Sigmoid colon (tissue), 7 donors: ENCODE measurements around the gene NUMA1. TPM values are rescaled to one million over a fixed set of nuclear protein-coding genes. Genes with fewer than 3 reads are reported as not detected.
A peak's percentile ranks its signal among the peaks of the same experiment; 100 is the strongest.

Source experiments
- DNase-seq: peaks from one replicate; pipeline ENCODE4 v3.0.0-alpha.2; 2019
- H3K27ac ChIP-seq, 4 donors: fragments of 200-600 bp; sonication (generic); one replicate each; pipeline ENCODE4 v1.5.1; 2016 to 2019; ENCODE audit warnings: mild to moderate bottlenecking in 1 of 4
- H3K27me3 ChIP-seq, 3 donors: fragments of 200-600 bp; sonication (generic); one replicate each; pipeline ENCODE4 v1.5.1; 2019; ENCODE audit warnings: mild to moderate bottlenecking in 1 of 3
- H3K36me3 ChIP-seq, 4 donors: fragments of 200-600 bp; sonication (generic); one replicate each; pipeline ENCODE4 v1.5.1; 2016 to 2019
- H3K4me1 ChIP-seq, 4 donors: fragments of 200-600 bp; sonication (generic); one replicate each; pipeline ENCODE4 v1.5.1; 2017 to 2019
- H3K4me3 ChIP-seq, 4 donors: fragments of 200-600 bp; sonication (generic); one replicate each; pipeline ENCODE4 v1.5.1; 2017 to 2019; ENCODE audit warnings: mild to moderate bottlenecking in 2 of 4, moderate library complexity in 1 of 4
- H3K9me3 ChIP-seq, 4 donors: fragments of 200-600 bp in 3 of 4; sonication (generic) in 3 of 4; one replicate each; pipeline versions ENCODE4 v1.5.1 to v1.6.1; 2013 to 2019
- CTCF ChIP-seq, 4 experiments: fragments of 450-650 bp in 3 of 4; fragments of 200-600 bp in 1 of 4; IDR thresholded peaks; one replicate each; pipeline ENCODE4 v1.5.1; 2016 to 2019; ENCODE audit warnings: antibody characterized with exemption in 4 of 4, mild to moderate bottlenecking in 3 of 4, moderate library complexity in 2 of 4
- EP300 ChIP-seq, 4 donors: sonication (generic); formaldehyde crosslinking; IDR thresholded peaks; one replicate each; pipeline ENCODE4 v1.6.1; 2017; ENCODE audit warnings: antibody characterized with exemption in 4 of 4
- POLR2A ChIP-seq, 2 donors: fragments of 450-650 bp; IDR thresholded peaks; one replicate each; pipeline ENCODE4 v1.6.1; 2016; ENCODE audit warnings: antibody characterized with exemption in 2 of 2, mild to moderate bottlenecking in 2 of 2, moderate library complexity in 2 of 2
- POLR2AphosphoS5 ChIP-seq, 4 donors: sonication (generic); formaldehyde crosslinking; IDR thresholded peaks; one replicate each; pipeline ENCODE4 v1.6.1; 2017; ENCODE audit warnings: antibody characterized with exemption in 4 of 4
- WGBS, 2 donors: extraction: QIAGEN DNeasy Blood & Tissue Kit; methylation state at CpG; one replicate each; pipeline ENCODE4 v1.1.7; 2013; 5-methylcytosine and 5-hydroxymethylcytosine counted together
- intact Hi-C: fragments of 100-400 bp; cut with DNase I; formaldehyde crosslinking; loops from one replicate; pipeline ENCODE4 v1.15.1; 2023
- polyA plus RNA-seq, 3 donors: library from polyadenylated mRNA; stranded (reverse); fragments of 200-250 nt; gene quantifications; one replicate each; pipeline ENCODE4 v1.2.3, GENCODE V29; 2013
- total RNA-seq, 4 donors: library from RNA; depleted of rRNA; stranded (reverse); fragments of >200 nt; gene quantifications; one replicate each; pipeline ENCODE4 v1.1.0, GENCODE V29; 2016
- donor health status: healthy with polysubstance abuse.
- donor health status: Bipolar disorder and iron deficiency.
- donor health status: healthy.

Gene NUMA1
- total and polyA plus RNA-seq, 7 donors, result 99.1 to 343 (median 249) TPM

DNA sequence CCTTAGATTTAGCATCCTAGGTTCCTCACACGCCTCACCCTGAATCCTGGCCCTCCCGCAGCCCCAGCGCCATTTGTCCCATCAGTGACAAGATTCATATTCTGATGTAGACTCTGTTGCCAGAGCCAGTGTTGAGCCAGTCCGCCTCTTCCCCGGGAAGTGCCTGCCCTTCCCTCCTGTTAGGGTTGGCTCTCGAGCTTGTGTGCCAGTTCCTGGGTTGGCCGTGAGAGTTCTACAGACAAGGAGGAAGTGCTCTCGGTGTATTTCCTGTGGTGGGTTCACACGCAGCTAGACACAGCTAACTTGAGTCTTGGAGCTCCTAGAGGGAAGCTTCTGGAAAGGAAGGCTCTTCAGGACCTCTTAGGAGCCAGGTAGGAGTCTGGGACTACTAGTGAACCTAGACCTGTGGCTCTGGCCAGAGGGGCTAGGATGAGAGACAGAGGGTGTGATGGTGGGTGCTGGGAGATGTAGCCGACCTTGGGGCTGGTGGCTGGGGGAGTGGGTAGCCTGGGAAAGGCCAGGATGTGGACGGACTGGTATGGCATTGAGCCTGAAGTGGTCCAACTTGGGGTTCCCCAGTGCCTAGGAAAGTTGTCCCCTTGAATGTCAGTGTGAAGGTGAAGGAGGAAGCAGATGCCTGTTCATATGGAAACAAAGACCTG, 81.6 kb downstream of the NUMA1 start, which contains the start of gene IL18BP:
TSS of gene IL18BP (plus strand) at position 261 of the 662 bp plus-strand sequence. CDS start 1,076 bp downstream, outside the sequence.
- H3K4me1 ChIP-seq, result peaks cover 0 to 40% (median 30%) of the 10 kb centered on the region in 4 donors
- peaks cover 12 to 21% (median 18%) of the 10 kb centered on the region in 4 donors for H3K36me3 ChIP-seq

DNA sequence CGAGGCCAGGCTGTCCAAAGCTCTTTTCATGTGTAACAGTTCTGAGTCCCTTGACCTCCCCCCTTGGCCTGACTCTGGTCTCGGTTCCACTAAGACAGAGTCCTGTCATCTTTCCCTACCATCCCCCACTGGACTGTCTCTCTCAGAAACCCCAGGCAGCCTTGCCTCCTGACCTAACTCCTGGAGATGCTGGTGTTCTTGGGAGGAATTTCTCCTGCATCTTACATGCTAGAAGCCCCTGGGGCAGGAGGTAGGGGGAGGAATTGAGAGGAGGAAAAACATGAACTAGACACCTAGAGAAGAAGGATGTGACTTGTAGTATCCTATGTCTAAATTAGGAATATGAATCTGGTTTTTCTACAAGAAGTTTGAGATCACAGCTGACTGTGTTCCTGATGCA, 82.3 kb downstream of the NUMA1 start:
- Histone ChIP-seq H3K36me3 (peaks cover 5 to 14% (median 11%) of the 10 kb centered on the region in 4 donors), H3K9me3 (no peaks in the 10 kb centered on the region), H3K27me3 (no peaks in the 10 kb centered on the region), H3K27ac (peak overlapping the region in 2 of 4 donors; percentile 72 to 80), H3K4me3 (no peak overlapping the region), H3K4me1 (peaks cover 0 to 40% (median 30%) of the 10 kb centered on the region in 4 donors)
- 94 to 95% methylated on average over 2 of the region's 2 CpGs for WGBS, 2 donors
- TF ChIP-seq POLR2A (IDR thresholded peaks at IDR 0.05) (no peak), POLR2AphosphoS5 (IDR thresholded peaks at IDR 0.05) (no peak), CTCF (IDR thresholded peaks at IDR 0.05) (no peak), EP300 (IDR thresholded peaks at IDR 0.05) (no peak)
- intact Hi-C loops, result no loop called here
- no peak for DNase-seq

More for the DNA sequence above, 81.6 kb downstream of the NUMA1 start, which contains the start of gene IL18BP:
- no peak for TF ChIP-seq POLR2AphosphoS5 (IDR thresholded peaks at IDR 0.05)
- no peak for TF ChIP-seq CTCF (IDR thresholded peaks at IDR 0.05)
- no peak for TF ChIP-seq POLR2A (IDR thresholded peaks at IDR 0.05)
- no peak for TF ChIP-seq EP300 (IDR thresholded peaks at IDR 0.05)
- no peaks in the 10 kb centered on the region for H3K27me3 ChIP-seq
- 69 to 85% methylated on average over 11 of the region's 11 CpGs for WGBS, 2 donors
- peak; percentile 68 for DNase-seq
- no peaks in the 10 kb centered on the region for H3K9me3 ChIP-seq
- peak within 1 kb of the TSS in 3 of 4 donors; percentile 9 to 32 (median 30) for H3K4me3 ChIP-seq
- intact Hi-C loops, result no loop called here
- H3K27ac ChIP-seq, result peak within 1 kb of the TSS; percentile 59 to 80 (median 75)

GRCh38 chr11:71997594-71997993, 82.7 kb downstream of the NUMA1 start:
- peaks cover 0 to 40% (median 30%) of the 10 kb centered on the region in 4 donors for H3K4me1 ChIP-seq
- TF ChIP-seq POLR2AphosphoS5 (IDR thresholded peaks at IDR 0.05), result no peak
- TF ChIP-seq POLR2A (IDR thresholded peaks at IDR 0.05), result no peak
- 95 to 99% methylated on average over 3 of the region's 3 CpGs for WGBS, 2 donors
- intact Hi-C loops, result no loop called here
- H3K9me3 ChIP-seq, result no peaks in the 10 kb centered on the region
- peak overlapping the region in 1 of 4 donors; percentile 80 for H3K27ac ChIP-seq
- no peaks in the 10 kb centered on the region for H3K27me3 ChIP-seq
- DNase-seq, result no peak
- peaks cover under 1 to 9% (median 6%) of the 10 kb centered on the region in 4 donors for H3K36me3 ChIP-seq
- no peak overlapping the region for H3K4me3 ChIP-seq

- no peaks in the 10 kb centered on the region for H3K27me3 ChIP-seq
- peaks cover 0 to 2% (median 1%) of the 10 kb centered on the region in 4 donors for H3K36me3 ChIP-seq
- H3K4me1 ChIP-seq, result peaks cover 0 to 33% (median 27%) of the 10 kb centered on the region in 4 donors
- no peak overlapping the region for H3K4me3 ChIP-seq
- TF ChIP-seq CTCF (IDR thresholded peaks at IDR 0.05), result no peak
- no peak for TF ChIP-seq EP300 (IDR thresholded peaks at IDR 0.05)
- no peak for TF ChIP-seq POLR2AphosphoS5 (IDR thresholded peaks at IDR 0.05)
- TF ChIP-seq POLR2A (IDR thresholded peaks at IDR 0.05), result no peak
- intact Hi-C loops, result no loop called here
- no peak overlapping the region for H3K27ac ChIP-seq
- H3K9me3 ChIP-seq, result no peaks in the 10 kb centered on the region
- WGBS, 2 donors, result 85 to 86% methylated on average over 8 of the region's 8 CpGs
- peak; percentile 68 for DNase-seq
Observed at GRCh38 chr11:71996946-71997345, 83.4 kb downstream of the NUMA1 start.

DNA sequence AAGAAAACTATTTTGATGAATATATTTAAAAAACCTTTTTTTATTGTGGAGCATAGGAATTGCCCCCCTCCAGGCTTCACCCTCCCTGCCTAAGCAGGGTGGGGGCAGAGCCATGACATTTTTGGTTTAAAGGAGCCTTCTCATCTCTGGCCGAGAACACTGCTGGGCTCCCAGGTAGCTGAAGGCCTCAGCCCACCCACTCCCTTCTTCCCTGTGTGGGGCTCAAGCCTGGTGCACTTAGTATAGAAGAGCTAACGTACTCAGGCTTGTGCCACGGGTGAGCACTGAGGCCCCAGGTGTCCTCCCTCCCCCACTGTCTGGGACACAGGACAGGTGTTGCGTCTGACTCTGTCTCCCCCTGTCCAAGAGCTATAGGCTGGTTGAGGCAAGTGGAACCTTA, 83.8 kb downstream of the NUMA1 start:
- Histone ChIP-seq H3K4me1 (peaks cover 0 to 29% (median 24%) of the 10 kb centered on the region in 4 donors), H3K4me3 (no peak overlapping the region), H3K27me3 (no peaks in the 10 kb centered on the region), H3K36me3 (no peaks in the 10 kb centered on the region), H3K9me3 (no peaks in the 10 kb centered on the region), H3K27ac (no peak overlapping the region)
- 95 to 96% methylated on average over 4 of the region's 4 CpGs for WGBS, 2 donors
- no peak for TF ChIP-seq POLR2A (IDR thresholded peaks at IDR 0.05)
- no peak for TF ChIP-seq EP300 (IDR thresholded peaks at IDR 0.05)
- TF ChIP-seq POLR2AphosphoS5 (IDR thresholded peaks at IDR 0.05), result no peak
- TF ChIP-seq CTCF (IDR thresholded peaks at IDR 0.05), result no peak
- no peak for DNase-seq
- intact Hi-C loops, result no loop called here
